ENCODE data around the gene GAS2. TPM values are rescaled to one million over a fixed set of nuclear protein-coding genes. Genes with fewer than 3 reads are reported as not detected.

The GAS2 gene
- total RNA-seq, 1 donor from 2014 or later: 2.9 TPM

DNA sequence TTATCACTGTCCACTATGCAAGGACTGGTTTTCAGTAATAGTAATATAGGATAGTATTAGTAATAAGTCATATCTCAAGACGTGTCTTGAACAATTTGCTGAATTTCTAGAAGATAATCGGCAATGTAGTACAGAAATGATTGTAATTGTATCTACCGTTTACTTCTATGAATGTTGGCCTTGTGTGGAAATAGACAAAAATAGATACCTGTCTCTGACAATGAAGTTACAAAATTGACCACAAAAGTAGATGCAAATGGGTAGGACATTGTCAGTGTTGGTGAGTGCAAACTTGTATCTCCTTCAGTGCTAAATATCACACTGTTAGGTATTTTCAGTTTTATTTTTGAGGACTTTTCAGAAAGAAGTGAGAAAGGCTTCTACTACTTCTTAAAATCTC, 120.1 kb downstream of the GAS2 start:
- intact Hi-C loops (cut with micrococcal nuclease): loop anchor here (2.0 to 10.0 kb wide), 3 partner anchors 42 to 362 kb away; partner anchors contain the start of genes FANCF and SVIP

DNA sequence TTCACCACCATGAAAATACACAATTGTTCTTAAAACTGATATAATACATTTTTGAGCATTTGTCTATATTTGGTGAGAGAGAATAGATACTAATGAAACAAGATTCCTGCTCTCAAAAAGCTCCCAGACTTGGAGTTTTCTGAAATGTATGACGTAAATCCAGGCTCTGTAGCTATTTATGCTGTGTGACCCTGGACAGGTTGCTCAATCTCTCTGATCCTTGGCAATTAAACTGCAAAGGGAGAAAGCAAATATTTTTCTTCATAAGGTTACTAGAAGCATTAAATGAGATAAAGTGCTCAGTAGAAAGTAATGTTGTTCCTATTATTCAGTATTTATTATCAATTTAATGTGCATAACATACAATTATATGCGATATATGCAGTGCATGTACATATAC, 120.6 kb downstream of the GAS2 start:
- intact Hi-C loops (cut with micrococcal nuclease): loop anchor here (1.0 to 10.0 kb wide), 7 partner anchors 42 to 617 kb away; partner anchors contain the start of genes FANCF and SVIP

DNA sequence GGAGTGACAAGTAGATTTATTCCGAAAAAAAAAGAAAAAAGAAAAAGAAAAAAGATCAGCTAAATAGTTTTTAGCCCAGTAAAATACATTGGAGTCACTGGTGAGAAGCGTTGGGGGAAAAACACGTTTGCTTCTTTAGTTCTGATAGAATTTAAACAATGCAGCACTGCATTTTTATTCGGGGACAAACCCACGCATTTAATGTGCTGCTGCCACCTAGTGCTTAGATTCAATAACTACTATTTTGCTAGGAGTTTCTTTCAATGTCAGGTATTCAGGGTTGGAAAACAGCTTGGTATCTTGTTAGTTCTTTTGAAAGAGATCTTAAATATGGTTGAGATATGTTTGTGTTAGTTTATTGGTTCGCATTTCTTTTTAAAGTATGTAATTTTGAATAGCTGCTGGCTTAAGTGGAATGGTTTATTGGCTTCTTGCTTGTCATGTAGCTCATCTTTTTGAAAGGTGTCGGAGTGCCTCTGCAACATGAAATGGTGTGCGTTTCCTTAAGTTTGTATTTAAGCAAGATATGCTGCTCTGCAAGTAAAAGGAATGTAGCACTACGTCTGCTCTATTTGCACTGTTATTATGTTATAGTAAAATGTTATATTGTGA, 121.2 kb downstream of the GAS2 start:
- intact Hi-C loops (cut with micrococcal nuclease): loop anchor here (1.0 to 10.0 kb wide), 7 partner anchors 41 to 617 kb away; partner anchors contain the start of genes FANCF and SVIP

DNA sequence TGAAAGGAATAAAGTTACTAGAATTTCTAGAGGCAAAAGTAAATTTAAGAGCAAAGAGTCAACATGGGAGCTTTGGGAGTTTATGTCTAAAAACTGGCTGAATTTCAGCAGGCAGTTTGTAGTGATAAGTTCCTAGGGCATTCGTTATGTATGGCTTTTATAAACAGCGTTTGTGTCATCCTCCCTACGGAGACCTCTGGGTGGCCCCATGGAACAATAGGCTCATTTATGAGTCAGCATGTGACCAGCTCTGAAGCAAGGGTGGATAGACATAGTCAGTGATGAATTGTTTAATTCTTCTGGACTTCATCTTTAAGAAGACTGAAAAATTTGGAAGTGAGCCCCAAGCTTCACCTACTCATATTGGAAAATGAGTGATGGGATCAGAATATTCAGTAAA, 126.1 kb downstream of the GAS2 start:
- intact Hi-C loops (cut with micrococcal nuclease): no loop called here

GRCh38 chr11:22795914-22796313, 129.5 kb downstream of the GAS2 start:
- intact Hi-C loops (cut with micrococcal nuclease): no loop called here

DNA sequence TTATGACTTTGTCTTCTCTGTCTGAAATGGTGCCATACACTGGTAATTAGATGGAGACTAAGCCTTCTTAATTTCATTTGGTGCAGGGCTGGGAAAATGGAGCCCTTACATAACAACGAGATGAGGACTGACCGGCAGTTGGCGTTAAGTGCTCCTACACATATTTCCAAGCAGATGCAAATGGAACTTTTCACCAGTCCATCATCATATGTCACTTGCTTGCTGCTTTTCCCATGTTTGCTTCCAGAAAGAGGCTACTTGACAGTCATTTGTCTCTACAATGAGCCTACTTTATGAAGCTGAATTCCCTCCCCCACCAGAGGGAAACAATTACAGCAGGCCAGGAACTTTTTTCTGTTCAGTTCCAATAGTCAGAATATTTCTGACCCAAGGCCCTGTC, 130.6 kb downstream of the GAS2 start:
- intact Hi-C loops (cut with micrococcal nuclease): no loop called here

- intact Hi-C loops (cut with micrococcal nuclease): no loop called here
Measured at GRCh38 chr11:22798901-22799300, 132.5 kb downstream of the GAS2 start.

GRCh38 chr11:22800482-22800881, 134.1 kb downstream of the GAS2 start:
- intact Hi-C loops (cut with micrococcal nuclease): no loop called here

GRCh38 chr11:22802861-22803260, 136.4 kb downstream of the GAS2 start:
- intact Hi-C loops (cut with micrococcal nuclease): no loop called here

GRCh38 chr11:22807391-22807790, 141.0 kb downstream of the GAS2 start:
- intact Hi-C loops (cut with micrococcal nuclease): no loop called here

GRCh38 chr11:22807855-22808570, 141.6 kb downstream of the GAS2 start:
- intact Hi-C loops (cut with micrococcal nuclease): no loop called here

DNA sequence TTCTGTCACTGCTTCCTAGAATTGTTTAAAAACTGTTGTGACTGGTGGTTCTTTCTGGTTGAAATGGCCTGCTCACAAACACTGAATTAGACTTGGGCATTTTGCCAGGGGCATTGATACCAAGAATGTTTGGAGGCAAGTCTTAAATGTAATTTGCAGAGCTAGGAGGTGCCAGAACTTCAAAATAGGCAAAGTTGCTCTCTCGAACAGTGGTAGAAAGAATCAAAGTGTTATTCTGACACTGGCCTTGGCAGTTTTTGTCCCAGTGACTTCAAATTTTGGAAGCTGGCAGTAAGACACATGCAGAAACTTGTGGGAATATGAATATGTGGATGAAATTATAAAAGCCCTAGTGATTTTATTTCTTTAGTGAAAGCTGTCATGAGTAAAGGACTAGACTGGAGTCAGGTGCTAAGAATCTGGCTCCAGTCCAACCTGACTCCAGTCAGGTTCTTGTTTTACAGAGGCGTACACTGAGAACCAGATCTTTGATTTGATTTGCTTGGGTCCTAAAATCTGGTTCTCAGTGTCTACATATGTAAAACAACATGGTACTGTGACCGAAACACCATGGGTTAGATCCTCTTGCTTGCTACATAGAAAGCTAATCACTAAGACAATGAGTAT, 142.3 kb downstream of the GAS2 start:
- intact Hi-C loops (cut with micrococcal nuclease): no loop called here

DNA sequence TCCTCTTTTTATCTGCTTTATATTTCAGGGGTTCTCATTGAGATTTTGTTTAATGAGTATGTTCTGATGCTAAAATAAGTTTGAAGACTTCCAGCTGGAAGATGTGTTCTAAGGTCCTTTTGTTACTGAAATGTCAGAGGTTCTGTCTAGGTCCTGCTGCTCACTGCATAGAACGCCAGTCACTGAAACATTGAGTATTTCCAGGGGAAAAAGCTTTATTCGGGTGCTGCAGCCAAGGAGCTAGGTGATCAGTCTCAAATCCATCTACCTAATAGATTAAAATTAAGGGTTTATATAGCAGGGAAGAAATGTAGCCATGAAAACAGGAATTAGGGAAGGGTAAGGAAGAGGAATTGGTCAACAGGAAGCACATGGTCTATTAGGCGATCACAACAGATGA, 143.5 kb downstream of the GAS2 start:
- intact Hi-C loops (cut with micrococcal nuclease): no loop called here

DNA sequence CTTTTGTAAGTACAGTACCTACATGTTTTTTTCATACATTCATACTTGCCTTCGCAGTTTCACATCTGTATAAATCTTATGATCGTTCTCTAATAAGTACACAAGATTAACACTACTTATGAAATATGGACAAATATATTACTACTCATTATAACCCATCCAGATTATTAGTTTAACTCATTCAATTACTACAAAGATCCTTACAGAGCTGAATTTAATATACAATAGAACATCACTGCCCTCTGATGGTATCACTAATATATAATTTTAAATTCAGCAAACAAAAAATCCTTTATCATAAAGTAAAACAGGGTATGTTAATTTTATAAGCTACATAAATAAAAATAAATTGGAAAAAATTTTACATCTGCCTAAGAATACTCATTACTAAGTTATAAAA, 155.8 kb downstream of the GAS2 start:
- intact Hi-C loops (cut with micrococcal nuclease): no loop called here

GRCh38 chr11:22828373-22828772, 162.0 kb downstream of the GAS2 start:
- intact Hi-C loops (cut with micrococcal nuclease): loop anchor here (2.0 kb wide), 1 partner anchor 42 kb away; no protein-coding TSS in a partner anchor

DNA sequence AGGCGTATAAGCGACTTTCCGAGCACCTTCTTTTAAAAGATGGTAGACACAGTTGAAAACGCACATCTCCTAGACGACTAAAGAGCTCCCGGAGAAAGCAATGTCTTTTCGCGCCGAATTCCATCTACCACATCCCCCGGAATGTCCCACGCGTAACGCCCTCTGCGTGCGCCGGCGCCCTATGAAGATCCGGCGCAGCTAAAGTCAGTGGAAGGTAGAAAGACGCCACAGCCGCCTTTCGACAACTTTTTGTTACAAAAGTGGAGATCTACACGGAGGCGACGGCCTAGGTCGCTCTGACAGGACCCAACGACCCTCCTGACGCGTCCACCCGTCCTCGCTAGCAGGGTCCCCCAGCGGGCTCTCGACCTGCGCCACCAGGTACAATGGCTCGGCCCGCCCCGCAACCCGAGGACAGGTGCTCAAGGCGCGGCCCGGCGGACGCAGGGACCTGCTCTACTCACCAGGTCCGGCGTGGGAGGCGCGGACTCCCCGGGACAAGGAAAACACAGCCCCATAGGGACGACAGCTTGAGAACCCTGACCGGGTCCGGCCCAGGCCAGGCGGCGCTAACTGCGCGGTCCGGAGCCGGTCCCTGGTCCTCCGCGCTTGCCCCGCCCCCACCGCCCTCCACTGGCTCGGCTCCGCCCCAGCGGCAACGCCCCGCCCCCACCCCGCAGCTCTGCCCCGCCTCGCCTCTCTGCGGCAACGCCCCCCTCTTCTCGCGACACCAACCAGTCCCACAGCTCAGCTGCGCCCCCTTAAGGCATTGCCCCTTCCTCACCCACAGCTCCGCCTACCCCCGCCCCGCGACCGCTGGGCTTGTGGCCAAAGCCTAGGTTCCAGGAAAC, 163.0 kb downstream of the GAS2 start, which contains the start of gene SVIP:
TSS of gene SVIP (minus strand) at position 571 of the 851 bp plus-strand sequence. CDS start at position 518, 53 bp downstream.
- intact Hi-C loops (cut with micrococcal nuclease): loop anchor here (1.0 to 2.0 kb wide), 4 partner anchors 43 to 495 kb away; partner anchors contain the start of gene FANCF

DNA sequence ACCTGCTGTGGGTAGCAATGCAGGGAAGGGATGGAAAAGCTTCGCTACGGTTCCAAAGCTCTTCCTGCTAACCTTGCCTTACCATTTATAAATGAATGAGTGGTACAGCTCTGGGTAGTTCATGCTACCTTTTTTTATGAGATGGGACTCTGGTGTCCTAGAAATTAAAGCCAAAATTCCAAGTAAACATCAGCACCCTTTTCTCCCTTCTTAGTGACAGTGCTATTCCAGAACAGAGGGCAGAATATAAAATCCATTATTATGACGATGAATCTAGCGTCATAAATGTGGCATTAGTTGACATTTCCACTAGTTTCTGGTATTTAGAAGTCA, 163.6 kb downstream of the GAS2 start:
- intact Hi-C loops (cut with micrococcal nuclease): no loop called here

DNA sequence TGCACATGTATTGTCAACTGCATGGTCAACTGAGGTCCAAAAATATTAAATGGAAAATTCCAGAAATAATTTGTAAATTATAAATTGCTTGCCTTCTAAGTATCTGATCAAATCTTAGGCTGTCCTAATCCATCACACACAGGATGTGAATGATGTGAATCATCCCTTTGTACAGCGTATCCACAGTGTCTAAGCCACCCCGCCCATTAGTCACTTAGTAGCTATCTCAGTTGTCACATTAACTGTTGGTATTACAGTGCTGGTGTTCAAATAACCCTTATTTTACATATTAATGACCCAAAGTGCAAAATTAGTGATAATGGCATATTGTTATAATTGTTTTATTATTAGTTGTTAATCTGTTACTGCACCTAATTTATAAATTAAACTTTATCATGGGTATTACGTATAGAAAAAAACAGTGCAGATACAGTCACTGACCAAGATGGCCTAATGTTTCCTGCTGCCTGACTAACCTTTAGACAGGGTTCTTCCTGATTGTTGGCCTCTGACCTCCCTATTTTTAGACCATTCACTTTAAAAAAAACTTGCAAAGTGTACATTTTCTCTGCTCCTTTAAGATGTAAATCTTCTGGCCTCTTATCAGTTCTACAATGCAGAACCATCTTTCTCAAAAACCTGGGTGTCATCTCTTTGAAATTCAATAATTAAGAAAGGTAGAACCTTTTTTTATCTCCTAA, 166.1 kb downstream of the GAS2 start:
- intact Hi-C loops (cut with micrococcal nuclease): no loop called here

GRCh38 chr11:22846726-22847125, 180.3 kb downstream of the GAS2 start:
- intact Hi-C loops (cut with micrococcal nuclease): no loop called here

- intact Hi-C loops (cut with micrococcal nuclease): no loop called here
Measured at GRCh38 chr11:22851477-22851876, 185.1 kb downstream of the GAS2 start.

GRCh38 chr11:22859756-22860155, 193.3 kb downstream of the GAS2 start:
- intact Hi-C loops (cut with micrococcal nuclease): no loop called here

Data from T-helper 1 cell treated with Interleukin-12 subunit alpha and Interleukin-12 subunit beta and Interleukin-4 antibody, amounts not matched to agents 30 ng/mL and 1 ng/mL, for 36 hours (primary cell).